Fibroblast of villous mesenchyme (primary cell): ENCODE results near the gene CEACAM19. TPM values are rescaled to one million over a fixed set of nuclear protein-coding genes. Genes with fewer than 3 reads are reported as not detected.

Source experiments
- DNase-seq: peaks from one replicate; pipeline ENCODE4 v3.0.0-alpha.2; 2010; ENCODE audit warnings: low read depth
- H3K4me3 ChIP-seq: 2 replicates; pipeline ENCODE4 v1.5.1; 2011; ENCODE audit warnings: low read depth, mild to moderate bottlenecking, low read length
- CTCF ChIP-seq: IDR thresholded peaks from 2 replicates; pipeline ENCODE4 v1.5.1; 2012; ENCODE audit warnings: low read depth, mild to moderate bottlenecking, low read length; ENCODE audit not compliant: insufficient read depth
- total RNA-seq: library from RNA; depleted of rRNA; stranded (reverse); fragments of >200 nt; gene quantifications from 2 replicates; pipeline ENCODE4 v1.2.3, GENCODE V29; 2012

The CEACAM19 gene
- total RNA-seq, 1 donor, result 5.6 TPM

GRCh38 chr19:44657211-44657921 is 13.9 kb upstream of the CEACAM19 start:
- peak; percentile 67 for DNase-seq
- no peak overlapping the region for H3K4me3 ChIP-seq
- TF ChIP-seq CTCF, result peak; percentile 96

- no peak for TF ChIP-seq CTCF
- H3K4me3 ChIP-seq, result no peak overlapping the region
- no peak for DNase-seq
These were observed 13.1 kb upstream of the CEACAM19 start for GRCh38 chr19:44658069-44658733.

- TF ChIP-seq CTCF, result no peak
- no peak for DNase-seq
- H3K4me3 ChIP-seq, result no peak overlapping the region
These were observed 11.2 kb upstream of the CEACAM19 start for GRCh38 chr19:44660081-44660480.

GRCh38 chr19:44661205-44661604 is 10.1 kb upstream of the CEACAM19 start:
- no peak overlapping the region for H3K4me3 ChIP-seq
- no peak for TF ChIP-seq CTCF
- no peak for DNase-seq

GRCh38 chr19:44661904-44662303 is 9.4 kb upstream of the CEACAM19 start:
- TF ChIP-seq CTCF, result no peak
- DNase-seq, result peak; percentile 36
- no peak overlapping the region for H3K4me3 ChIP-seq

GRCh38 chr19:44662691-44663385 is 8.4 kb upstream of the CEACAM19 start:
- no peak for TF ChIP-seq CTCF
- DNase-seq, result peak; percentile 88
- H3K4me3 ChIP-seq, result no peak overlapping the region
